GM21423 (cell line): ENCODE measurements around the gene PRLH.
A peak's percentile ranks its signal among the peaks of the same experiment; 100 is the strongest.

Source experiments
- ATAC-seq: cut with Tn5 transposase; IDR thresholded peaks from one replicate; pipeline ENCODE4 v1.9.1; 2021; ENCODE audit warnings: mild to moderate bottlenecking, moderate library complexity; ENCODE audit not compliant: unreplicated experiment

PRLH gene, protein sequence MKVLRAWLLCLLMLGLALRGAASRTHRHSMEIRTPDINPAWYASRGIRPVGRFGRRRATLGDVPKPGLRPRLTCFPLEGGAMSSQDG

DNA sequence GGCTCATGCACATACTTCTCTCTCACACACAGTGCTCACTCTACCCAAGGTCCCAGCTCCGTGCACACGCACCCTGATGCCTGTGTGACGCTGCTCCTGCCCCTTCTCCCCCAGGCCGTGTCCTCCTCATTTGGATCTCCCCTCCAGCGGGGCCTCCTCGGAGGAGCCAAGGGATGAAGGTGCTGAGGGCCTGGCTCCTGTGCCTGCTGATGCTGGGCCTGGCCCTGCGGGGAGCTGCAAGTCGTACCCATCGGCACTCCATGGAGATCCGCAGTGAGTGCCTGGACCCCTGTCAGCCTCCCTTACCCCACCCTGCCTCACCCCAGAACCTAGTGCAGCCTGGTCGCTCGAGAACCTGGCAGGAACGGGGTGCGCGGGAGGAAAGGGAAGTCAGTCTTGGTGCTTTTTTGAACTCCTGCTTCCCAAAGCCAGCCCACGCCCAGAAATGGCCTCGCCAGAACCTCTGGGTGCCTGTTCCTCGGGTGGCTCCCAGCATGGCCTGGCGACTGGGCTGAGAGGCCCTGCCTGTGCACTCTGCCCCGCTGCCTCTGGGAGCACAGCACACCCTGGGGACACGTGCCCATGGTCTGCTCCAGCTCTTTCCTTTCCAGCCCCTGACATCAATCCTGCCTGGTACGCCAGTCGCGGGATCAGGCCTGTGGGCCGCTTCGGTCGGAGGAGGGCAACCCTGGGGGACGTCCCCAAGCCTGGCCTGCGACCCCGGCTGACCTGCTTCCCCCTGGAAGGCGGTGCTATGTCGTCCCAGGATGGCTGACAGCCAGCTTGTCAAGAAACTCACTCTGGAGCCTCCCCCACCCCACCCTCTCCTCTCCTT lies at the start of gene PRLH:
TSS of gene PRLH (plus strand) at position 174 of the 835 bp plus-strand sequence. CDS start at position 174, 0 bp downstream.
- no peak for ATAC-seq

DNA sequence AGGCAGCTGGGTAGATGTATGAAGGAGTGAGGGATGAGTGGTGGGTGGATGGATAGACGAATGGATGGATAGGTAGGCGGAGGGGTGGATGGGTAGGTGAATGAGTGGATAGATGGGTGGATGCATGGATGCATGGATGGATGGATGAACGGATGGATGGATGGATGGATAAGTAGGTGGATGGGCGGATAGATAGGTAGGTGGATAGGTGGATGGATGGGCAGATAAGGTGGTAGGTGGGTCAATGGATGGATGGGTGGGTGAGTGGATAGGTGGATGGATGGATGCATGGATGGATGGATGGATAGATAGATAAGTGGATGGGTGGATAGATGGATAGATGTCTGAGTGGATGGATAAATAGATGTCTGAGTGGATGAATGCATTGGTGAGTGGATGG lies 49.2 kb upstream of the PRLH start:
- no peak for ATAC-seq

DNA sequence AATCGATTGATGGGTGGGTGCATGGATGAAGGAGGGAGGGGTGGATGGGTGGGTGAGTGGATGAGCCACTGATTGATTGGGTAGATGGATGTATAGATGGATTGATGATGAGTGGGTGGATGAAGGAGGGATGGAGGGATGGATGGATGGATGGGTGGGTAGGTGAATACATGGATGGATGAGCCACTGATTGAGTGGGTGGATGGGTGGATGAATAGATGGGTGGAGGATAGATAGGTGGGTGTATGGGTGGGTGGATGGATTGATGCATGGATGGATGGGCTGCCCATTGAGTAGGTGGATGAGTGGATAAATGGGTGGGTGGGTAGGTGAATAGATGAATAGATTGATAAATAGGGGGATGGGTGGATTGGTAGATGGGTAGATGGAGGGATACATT lies 48.4 kb upstream of the PRLH start:
- ATAC-seq: no peak

DNA sequence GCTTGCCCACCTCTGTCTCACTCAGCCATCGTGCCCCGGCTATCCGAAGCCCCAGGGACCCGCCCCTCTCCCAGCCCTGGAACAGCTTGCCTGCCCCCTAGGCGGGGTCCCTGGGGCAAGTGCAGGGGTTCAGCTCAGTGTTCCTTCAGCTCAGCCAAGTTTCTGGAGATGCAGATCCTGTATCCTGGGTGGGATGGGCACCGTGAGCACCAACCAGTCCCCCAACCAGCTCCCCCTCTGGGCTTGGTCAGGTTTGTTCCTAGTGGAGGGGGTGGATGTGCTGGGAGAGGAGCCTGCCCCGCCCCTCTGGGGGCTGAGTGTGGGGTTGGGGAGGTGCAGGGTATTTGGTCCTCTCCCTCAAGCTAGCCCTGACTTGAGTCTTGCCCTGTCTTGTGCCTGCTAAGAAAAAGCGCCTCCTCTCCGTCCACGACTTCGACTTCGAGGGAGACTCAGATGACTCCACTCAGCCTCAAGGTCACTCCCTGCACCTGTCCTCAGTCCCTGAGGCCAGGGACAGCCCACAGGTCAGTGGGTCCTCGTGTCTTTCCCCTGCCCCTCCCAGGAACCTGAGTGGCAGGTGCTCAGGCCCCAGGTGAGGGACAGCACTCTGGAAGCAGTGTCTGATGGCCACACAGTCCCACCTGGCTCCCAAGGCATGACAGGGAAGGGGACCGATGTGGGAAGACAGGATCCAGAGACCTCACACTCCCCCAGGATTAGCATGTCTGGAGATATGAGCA lies 46.7 kb upstream of the PRLH start:
- no peak for ATAC-seq

DNA sequence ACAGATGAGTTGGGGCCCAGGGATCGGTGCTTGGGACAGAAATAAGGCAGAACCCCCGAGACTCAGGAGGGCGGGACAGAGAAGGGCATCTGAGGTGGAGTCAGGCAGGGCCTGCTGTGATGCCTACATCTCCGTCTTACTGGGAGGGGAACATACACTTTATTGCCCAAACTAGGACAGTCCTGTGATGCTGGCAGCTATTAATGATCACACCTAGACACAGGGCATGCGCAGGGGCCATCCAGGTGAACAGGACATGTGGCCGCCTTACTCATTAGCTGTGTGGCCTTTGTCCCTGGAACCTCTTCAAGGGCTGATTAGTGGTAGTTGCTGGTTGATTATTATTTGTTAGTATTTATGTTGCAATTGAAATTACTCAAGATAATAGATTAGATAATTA lies 46.1 kb upstream of the PRLH start:
- no peak for ATAC-seq

DNA sequence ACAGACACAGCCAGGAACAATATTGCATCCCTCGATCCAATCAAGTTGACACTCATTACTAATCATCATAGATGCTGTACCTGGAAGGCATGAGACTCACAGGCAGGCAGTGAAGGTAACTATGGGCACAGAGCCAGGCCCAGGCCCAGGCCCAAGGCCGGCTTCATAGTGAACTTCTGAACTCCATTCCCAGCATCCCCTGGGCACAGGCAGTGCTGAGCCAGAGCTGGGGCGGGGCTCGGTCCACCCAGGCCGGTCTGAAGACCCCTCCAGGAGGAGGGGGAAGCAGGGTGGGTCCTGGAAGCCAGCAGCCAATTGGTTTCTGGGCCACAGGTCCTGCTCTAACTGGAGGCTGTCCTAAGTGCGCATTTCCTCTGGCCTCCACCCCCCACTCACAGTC lies 41.7 kb upstream of the PRLH start:
- no peak for ATAC-seq

DNA sequence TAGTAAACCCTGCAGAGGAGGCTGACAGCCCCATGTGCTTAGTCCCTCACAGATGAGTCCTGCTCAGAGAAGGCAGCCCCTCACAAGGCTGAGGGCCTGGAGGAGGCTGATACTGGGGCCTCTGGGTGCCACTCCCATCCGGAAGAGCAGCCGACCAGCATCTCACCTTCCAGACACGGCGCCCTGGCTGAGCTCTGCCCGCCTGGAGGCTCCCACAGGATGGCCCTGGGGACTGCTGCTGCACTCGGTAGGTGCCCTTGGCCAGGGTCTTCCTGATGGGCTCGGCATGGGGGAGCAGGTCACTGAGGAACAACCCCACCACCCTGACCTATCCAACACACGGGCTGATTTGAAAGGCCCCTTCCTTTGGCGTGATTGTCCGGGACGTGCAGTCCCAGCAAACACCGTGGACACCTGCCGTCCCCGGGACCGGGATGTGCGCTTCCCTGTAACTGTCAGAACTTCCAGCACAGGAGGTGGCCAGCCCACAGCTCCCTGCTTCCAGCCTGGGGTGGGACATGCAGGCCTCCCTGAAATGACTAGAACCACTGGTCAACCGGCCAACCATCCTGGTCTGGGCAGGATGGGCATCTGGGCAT lies 40.7 kb upstream of the PRLH start:
- ATAC-seq: no peak

DNA sequence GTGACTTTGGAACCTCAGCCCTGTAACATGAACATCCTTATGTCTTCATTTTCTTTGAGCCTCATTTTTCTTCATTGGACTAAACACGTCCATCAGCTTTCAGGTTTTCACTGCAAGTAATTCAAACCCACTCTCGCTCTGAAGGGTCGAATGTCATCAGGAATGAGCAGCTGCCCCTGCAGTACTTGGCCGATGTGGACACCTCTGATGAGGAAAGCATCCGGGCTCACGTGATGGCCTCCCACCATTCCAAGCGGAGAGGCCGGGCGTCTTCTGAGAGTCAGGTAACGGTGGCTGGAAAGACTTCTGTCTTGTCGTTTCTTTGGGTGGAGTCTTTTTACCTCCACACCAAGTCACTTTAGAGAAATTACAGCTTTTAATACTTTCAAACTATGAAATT lies 39.1 kb upstream of the PRLH start:
- no peak for ATAC-seq

DNA sequence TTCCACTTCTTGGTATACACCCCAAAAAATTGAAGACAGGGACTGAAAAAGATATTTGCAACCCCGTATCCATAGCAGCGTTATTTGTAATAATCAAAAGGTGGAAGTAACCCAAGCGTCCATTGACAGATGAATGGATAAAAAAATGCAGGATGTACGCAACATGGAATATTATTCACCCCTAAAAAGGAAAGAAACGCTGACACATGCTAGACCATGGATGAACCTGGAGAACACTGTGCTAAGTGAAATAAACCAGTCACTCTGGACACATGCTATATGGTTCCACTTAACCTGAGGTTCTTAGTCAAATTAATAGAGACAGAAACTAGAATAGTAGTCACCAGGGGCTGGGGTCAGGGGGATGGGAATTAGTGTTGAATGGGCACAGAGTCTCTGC lies 38.6 kb upstream of the PRLH start:
- ATAC-seq: no peak

DNA sequence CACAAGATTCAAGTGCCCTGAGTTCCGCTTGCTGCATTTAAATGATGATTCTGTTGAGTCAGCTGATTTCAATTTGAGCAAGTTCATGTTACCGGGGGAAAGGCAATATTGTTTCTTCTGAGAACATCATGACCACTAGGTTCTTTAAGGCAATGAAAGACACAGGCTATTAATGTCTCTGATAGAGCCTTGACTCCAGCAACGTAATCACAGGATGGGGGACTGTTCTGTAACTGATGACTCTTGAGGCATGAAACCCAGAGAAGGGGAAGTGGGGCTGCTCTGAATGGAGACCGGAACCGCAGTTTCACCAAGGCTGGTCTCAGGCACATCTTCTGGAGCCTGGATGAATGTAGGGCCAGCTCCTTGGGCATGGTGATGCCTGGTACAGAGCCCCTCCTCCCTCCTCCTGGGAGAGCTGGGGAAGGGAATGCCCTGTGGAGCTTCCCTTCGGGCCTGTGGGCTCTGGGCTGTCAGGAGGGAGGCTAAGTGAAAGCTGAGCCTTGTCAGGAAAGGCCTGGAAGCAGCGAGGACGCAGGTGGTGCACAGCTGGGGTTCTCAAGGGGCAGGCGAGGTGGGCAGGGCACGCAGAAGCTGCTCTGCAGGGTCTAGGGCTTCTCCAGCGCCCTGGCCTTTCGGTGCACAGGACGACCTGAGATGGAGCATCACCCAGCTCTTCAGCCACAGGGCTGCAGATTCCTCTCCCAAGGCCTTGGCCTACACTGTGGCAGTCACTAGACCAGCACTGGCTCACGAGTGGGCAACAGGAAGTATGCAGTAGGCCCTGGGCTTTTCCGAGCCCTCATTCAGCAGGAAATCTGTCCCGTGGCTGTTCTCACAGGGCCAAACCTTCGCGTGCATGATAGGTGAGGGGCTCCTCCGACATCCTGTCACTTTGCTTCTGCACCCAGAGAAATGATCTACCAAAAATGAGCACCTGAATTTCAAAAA lies 36.6 kb upstream of the PRLH start:
- ATAC-seq: peak; percentile 75

DNA sequence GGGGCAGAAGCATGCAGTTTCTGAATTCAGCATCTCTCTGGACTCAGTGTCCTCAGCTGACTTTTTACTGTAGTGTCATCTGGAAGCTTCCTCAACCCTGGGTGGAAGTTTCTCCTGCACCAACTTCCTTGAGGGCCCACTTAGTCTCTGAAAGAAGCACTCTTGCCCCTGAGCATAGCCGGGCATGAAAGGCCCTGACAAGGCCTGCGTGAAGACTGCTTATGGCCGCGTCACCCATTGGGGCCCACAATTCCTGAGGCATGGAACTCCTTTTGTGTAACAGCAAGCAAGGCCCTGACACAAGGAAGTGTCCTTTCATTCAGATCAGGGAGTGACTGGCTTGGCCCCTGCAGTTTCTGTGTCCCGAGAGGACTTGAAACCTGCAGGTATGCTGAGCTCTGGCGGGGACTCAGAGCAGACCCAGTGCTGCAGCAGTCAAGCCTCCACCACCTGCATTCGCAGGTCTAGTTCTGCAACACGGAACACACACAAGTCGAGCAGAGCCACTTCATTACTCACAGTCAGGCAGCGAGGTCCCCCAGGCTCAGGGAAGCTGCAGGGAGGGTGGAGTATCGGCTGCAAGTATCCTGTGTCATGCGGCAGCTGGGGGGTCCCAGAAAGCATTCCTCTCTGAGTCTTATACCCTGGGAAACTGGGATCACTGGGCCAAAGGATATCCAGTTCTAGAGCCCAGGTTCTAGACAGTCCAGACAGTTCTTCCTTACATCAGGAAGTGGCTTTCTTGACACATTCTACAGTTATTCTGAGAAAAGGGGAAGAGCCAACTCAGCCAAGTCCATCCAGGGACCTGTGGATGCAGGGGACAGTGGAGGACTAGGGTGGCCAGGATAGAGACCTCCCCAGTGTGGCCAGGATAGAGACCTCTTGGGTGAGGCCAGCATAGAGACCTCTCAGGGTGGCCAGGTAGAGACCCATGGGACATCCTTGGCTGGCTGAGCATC lies 35.6 kb upstream of the PRLH start:
- ATAC-seq: peak; percentile 48

DNA sequence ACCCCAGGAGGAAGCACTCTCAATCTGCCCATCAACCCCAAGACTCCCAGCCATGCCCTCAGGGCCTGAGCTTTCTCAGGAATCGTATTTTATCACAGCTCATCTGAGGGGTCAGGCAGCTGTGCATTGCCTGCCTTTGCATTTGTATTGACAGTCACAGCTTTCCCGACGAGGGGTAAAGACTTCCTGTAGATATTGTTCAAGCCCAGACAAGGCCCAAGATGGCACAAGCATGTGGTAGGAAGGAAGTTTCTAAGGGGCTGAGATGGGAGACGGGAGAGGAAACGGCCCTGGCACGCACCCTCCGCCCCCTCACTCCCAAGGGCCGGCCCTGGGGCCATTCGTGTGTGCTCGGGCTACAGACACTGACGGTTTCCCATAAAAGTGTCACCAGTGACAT lies 34.2 kb upstream of the PRLH start:
- ATAC-seq: no peak

DNA sequence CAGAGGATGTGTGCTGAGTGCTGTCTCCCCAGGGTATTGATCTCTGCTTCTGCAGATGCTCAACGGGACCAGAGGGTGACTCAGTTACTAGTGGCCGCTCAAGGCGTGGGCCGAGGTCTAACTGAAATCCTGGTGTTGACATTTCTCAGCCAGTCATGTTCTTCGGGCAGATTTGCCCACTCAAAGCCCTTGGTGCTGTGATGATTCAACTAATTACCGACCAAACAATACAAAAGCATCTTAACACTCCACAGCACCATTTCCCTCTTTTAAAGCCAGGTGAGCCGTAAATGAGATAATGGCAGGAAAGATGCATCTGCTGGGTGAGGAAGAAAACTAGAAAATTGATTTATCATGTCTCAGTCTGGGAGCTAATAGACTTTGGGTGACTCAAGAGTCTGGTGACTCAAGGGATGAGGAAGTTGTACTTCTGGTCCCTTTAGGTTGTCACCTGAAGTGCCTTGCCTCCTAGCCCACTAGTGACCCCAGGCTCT lies 32.7 kb upstream of the PRLH start:
- no peak for ATAC-seq

DNA sequence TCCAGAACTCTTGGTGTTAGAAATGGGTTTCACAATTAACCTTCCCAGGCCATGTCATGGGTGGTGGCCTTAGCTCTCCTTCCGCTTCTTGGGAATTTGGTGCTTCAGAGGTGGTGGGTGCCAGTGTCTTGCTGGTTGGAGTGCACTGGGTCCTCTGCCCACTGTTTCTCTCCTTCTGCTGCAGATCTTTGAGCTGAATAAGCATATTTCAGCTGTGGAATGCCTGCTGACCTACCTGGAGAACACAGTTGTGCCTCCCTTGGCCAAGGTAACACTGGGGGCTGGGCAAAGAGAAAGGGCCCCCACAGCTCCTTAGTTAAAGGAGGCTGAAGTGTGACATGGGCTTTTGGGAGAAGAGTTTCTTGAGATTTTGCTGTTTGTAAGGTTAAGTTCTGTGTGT lies 32.0 kb upstream of the PRLH start:
- no peak for ATAC-seq

DNA sequence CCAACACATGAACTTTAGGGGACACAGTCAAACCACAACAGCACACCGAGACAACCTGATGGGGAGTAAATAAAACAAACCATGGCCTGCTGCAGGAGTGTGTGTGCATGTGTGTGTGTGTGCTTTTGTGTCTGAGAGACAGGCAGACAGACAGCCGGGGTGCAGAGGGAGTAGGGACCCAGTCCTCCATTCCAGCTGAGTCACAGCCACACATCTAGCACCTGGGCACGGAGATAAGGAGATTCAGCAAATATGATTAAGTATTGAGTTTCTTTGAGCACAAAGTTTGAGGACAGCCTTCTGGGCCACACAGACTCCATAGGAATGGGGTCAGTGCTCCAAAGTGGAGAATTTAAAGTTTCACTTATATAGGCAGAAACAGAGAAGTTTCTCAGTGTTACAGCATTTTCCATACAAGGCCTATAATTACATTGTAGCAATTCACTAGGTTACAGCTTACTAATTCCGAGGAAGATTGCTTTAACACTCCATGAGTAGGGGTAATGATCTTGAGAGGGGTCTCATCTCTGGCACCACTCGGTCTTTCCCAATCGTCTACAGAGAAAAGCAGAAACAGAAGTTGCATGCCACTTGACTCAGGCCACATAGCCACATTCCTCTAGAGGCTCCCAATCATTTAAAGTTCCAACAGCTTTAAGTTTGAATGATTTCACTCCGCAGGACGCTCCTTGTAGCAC lies 30.8 kb upstream of the PRLH start:
- ATAC-seq: no peak

DNA sequence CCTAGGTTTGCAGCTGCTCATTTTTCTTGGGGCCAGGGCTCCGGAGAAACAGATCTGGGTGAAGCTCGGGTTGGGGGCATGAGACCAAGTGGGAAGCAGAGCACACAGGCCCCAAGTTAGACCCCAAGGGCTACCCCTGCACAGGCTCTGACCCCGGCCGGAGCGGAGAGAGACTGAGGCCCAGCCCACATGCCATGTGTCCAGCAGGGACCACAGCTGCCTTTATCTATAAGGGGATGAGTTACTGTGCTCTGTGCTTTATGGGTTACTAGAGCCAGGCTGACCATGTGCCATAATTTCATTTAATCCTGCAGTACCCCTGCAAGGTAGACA lies 30.3 kb upstream of the PRLH start:
- no peak for ATAC-seq

DNA sequence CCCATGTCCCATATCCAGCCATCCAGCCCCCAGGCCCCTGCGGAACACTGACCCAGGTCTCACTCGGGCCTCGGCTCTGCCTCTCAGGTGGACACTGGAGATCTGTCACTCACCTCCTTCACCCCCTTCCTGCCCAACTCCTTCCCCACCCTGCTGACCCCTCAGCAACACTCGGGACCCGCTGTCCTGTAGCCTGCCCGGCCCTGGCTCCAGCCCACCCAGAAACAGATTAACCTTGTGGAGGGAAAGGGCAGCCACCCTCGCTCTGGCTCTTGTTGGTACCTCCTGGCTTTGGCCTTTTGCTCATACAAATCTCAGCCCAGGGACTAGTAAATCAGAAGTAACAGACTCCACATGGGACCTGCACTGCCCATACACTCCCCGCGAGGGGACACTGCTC lies 29.8 kb upstream of the PRLH start:
- no peak for ATAC-seq

DNA sequence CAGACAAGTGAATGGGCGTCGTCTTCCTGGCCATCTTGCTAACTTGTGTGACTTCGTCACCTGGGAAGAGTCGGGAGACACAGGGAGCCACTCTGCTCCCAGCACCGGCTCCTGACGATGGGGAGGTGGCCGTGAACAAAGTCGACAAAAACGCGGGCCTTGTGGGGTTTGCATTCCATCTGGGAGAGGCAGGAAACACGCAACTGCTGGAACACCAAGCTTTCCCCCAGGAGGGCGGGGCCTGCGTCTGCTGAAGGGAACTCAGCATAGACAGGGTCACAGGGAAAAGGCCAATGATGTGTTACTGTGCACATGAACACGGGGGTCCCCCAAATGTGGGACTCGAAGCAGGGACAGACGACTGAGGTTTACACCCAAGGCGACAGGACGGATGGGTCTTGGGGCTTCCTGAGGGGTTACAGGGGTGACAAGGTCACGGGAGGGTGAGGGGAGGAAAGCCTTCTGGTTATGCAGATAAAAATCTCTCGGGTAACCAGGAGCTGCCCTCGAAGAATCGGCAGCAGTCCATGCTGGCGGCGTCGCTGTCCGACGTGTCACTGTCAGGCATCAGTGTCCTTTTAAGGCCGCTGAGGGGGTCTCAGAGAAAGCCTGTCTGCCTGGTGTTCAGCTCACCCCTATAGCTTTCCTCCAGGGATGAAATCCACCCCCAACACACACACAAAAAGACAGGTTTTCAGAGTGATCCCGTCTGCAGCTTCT lies 28.2 kb upstream of the PRLH start:
- no peak for ATAC-seq
